Stimulated activated CD4-positive, alpha-beta T cell treated with anti-CD3 and anti-CD28 coated beads, Interleukin-1b, Interleukin-23, amount 100 ng/mL, for 1 hour (primary cell): ENCODE data around the gene CSF2.

Experiments used
- DNase-seq, 2 donors: peaks; one replicate each; pipeline ENCODE4 v3.0.0-alpha.2; 2020; ENCODE audit warnings: low read depth in 2 of 2

The CSF2 gene

GRCh38 chr5:132086277-132086794 is 12.7 kb downstream of the CSF2 start:
- DNase-seq = no peak

- no peak for DNase-seq
These were observed 13.6 kb downstream of the CSF2 start for GRCh38 chr5:132087176-132087575.

- no peak for DNase-seq
These were observed 14.1 kb downstream of the CSF2 start for GRCh38 chr5:132087661-132088060.

GRCh38 chr5:132089363-132089762 is 15.8 kb downstream of the CSF2 start:
- no peak for DNase-seq

GRCh38 chr5:132090107-132090506 is 16.5 kb downstream of the CSF2 start:
- no peak for DNase-seq

GRCh38 chr5:132093271-132093670 is 19.7 kb downstream of the CSF2 start:
- DNase-seq = no peak

- DNase-seq = no peak
These were observed 20.9 kb downstream of the CSF2 start for GRCh38 chr5:132094393-132095076.

GRCh38 chr5:132095077-132095410 is 21.5 kb downstream of the CSF2 start:
- DNase-seq = no peak

- DNase-seq = no peak
These were observed 21.9 kb downstream of the CSF2 start for GRCh38 chr5:132095424-132095972.

GRCh38 chr5:132096904-132097303 is 23.3 kb downstream of the CSF2 start:
- DNase-seq = no peak

GRCh38 chr5:132098151-132098594 is 24.6 kb downstream of the CSF2 start:
- no peak for DNase-seq

GRCh38 chr5:132098621-132099020 is 25.0 kb downstream of the CSF2 start:
- no peak for DNase-seq

GRCh38 chr5:132099076-132099748 is 25.6 kb downstream of the CSF2 start:
- peak in 1 of 2 donors; percentile 32 for DNase-seq

GRCh38 chr5:132099905-132100304 is 26.3 kb downstream of the CSF2 start:
- DNase-seq = no peak

- no peak for DNase-seq
These were observed 27.2 kb downstream of the CSF2 start for GRCh38 chr5:132100672-132101261.

GRCh38 chr5:132101385-132101880 is 27.8 kb downstream of the CSF2 start:
- DNase-seq = no peak

- DNase-seq = peak in 1 of 2 donors; percentile 13
These were observed 28.6 kb downstream of the CSF2 start for GRCh38 chr5:132102101-132102701.

- DNase-seq = no peak
These were observed 29.3 kb downstream of the CSF2 start for GRCh38 chr5:132102944-132103331.

GRCh38 chr5:132103332-132103951 is 29.9 kb downstream of the CSF2 start:
- peak in 1 of 2 donors; percentile 48 for DNase-seq

- no peak for DNase-seq
These were observed 30.4 kb downstream of the CSF2 start for GRCh38 chr5:132103969-132104391.

GRCh38 chr5:132104556-132104955 is 31.0 kb downstream of the CSF2 start:
- DNase-seq = no peak

GRCh38 chr5:132105688-132106087 is 32.1 kb downstream of the CSF2 start:
- no peak for DNase-seq
